GM21515 (cell line): ENCODE results near the gene WDR81.
"Not testable (repeated sequence)": the region's sequence is repeated elsewhere in the genome, so short reads cannot be mapped to it uniquely, and the experiment has no call there.

ENCODE experiments used
- ATAC-seq: cut with Tn5 transposase; IDR thresholded peaks from one replicate; pipeline ENCODE4 v1.9.1; 2021; ENCODE audit not compliant: unreplicated experiment

WDR81 gene

GRCh38 chr17:1730326-1731193, 6.1 kb downstream of the WDR81 start:
- no peak for ATAC-seq

- no peak for ATAC-seq
Measured at GRCh38 chr17:1731194-1731506, 6.6 kb downstream of the WDR81 start.

- no peak for ATAC-seq
Measured at GRCh38 chr17:1732241-1732832, 7.8 kb downstream of the WDR81 start.

GRCh38 chr17:1732833-1733321, 8.4 kb downstream of the WDR81 start:
- no peak for ATAC-seq

- ATAC-seq: no peak
Measured at GRCh38 chr17:1733759-1734158, 9.3 kb downstream of the WDR81 start.

- ATAC-seq: no peak
Measured at GRCh38 chr17:1735418-1735817, 10.9 kb downstream of the WDR81 start.

- ATAC-seq: no peak
Measured at GRCh38 chr17:1735834-1736347, 11.4 kb downstream of the WDR81 start.

- ATAC-seq: no peak
Measured at GRCh38 chr17:1736348-1737281, 12.1 kb downstream of the WDR81 start.

- ATAC-seq: no peak
Measured at GRCh38 chr17:1737531-1738291, 13.2 kb downstream of the WDR81 start.

- not testable (repeated sequence) for ATAC-seq
Measured at GRCh38 chr17:1741899-1742298, 17.4 kb downstream of the WDR81 start.

- no peak for ATAC-seq
Measured at GRCh38 chr17:1742371-1743087, 18.0 kb downstream of the WDR81 start, which contains the start of gene SERPINF2. TSS of gene SERPINF2 (plus strand) at chr17:1742871. CDS start at chr17:1744996, 2,125 bp downstream.

- no peak for ATAC-seq
Measured at GRCh38 chr17:1743088-1743439, 18.6 kb downstream of the WDR81 start.

- no peak for ATAC-seq
Measured at GRCh38 chr17:1744551-1745512, 20.3 kb downstream of the WDR81 start.

- no peak for ATAC-seq
Measured at GRCh38 chr17:1745513-1746020, 21.1 kb downstream of the WDR81 start.

GRCh38 chr17:1746975-1747543, 22.6 kb downstream of the WDR81 start:
- ATAC-seq: no peak

GRCh38 chr17:1750628-1751027, 26.1 kb downstream of the WDR81 start:
- no peak for ATAC-seq

- no peak for ATAC-seq
Measured at GRCh38 chr17:1752425-1753262, 28.1 kb downstream of the WDR81 start.
